HCT116 (cell line): ENCODE results near the gene ACSS2.

Experiments
- EZH2 ChIP-seq: fragments of 200-600 bp; sonication (generic); IDR thresholded peaks from 2 replicates; pipeline ENCODE4 v1.6.1; 2017; ENCODE audit warnings: antibody characterized with exemption, mixed run types
- EZH2phosphoT487 ChIP-seq: fragments of 200-600 bp; IDR thresholded peaks from 2 replicates; pipeline ENCODE4 v1.6.1; 2018; ENCODE audit warnings: antibody characterized with exemption, borderline replicate concordance
- FOSL1 ChIP-seq: IDR thresholded peaks from 2 replicates; pipeline ENCODE4 v1.6.1; 2012; ENCODE audit warnings: low read depth
- JUND ChIP-seq: IDR thresholded peaks from 2 replicates; pipeline ENCODE4 v1.6.1; 2012
- POLR2A ChIP-seq: IDR thresholded peaks from 2 replicates; pipeline ENCODE4 v1.7.0; 2011; ENCODE audit warnings: borderline replicate concordance; ENCODE audit not compliant: insufficient read depth, insufficient read length; ENCODE audit errors: extremely low read depth
- POLR2AphosphoS5 ChIP-seq: IDR thresholded peaks from 2 replicates; pipeline ENCODE4 v1.6.1; 2011; ENCODE audit warnings: mild to moderate bottlenecking, low read depth, low read length, moderate library complexity
- SIN3A ChIP-seq: IDR thresholded peaks from 2 replicates; pipeline ENCODE4 v1.6.1; 2012; ENCODE audit warnings: low read depth
- SP1 ChIP-seq: IDR thresholded peaks from 2 replicates; pipeline ENCODE4 v1.6.1; 2012; ENCODE audit warnings: low read depth
- TCF7L2 ChIP-seq: IDR thresholded peaks from 2 replicates; pipeline ENCODE4 v1.7.0; 2011; ENCODE audit warnings: borderline replicate concordance, inconsistent platforms; ENCODE audit not compliant: insufficient read depth, insufficient read length; ENCODE audit errors: extremely low read depth
- ZFX ChIP-seq: fragments of 450-650 bp; IDR thresholded peaks from 2 replicates; pipeline ENCODE4 v1.6.1; 2017
- TF ChIP-seq, protein P1 (sequence below), 3 experiments: fragments of 200-600 bp in 1 of 3; sonication (generic) in 1 of 3; IDR thresholded peaks in 2 of 3; conservative IDR thresholded peaks in 1 of 3; 2 replicates each; pipeline ENCODE4 v1.5.1; 2012 to 2017; ENCODE audit warnings: low read depth in 2 of 3, low read length in 2 of 3, antibody characterized with exemption in 1 of 3, borderline replicate concordance in 1 of 3, control low read depth in 1 of 3, mild to moderate bottlenecking in 1 of 3, mixed read lengths in 1 of 3, mixed run types in 1 of 3, moderate library complexity in 1 of 3; ENCODE audit not compliant: insufficient read depth in 1 of 3

- TF ChIP-seq POLR2AphosphoS5 (no peak), EZH2phosphoT487 (no peak), JUND (no peak), SP1 (no peak), EZH2 (no peak), FOSL1 (no peak), TCF7L2 (no peak), SIN3A (no peak), POLR2A (no peak), ZFX (no peak)
- TF ChIP-seq, protein P1, sequence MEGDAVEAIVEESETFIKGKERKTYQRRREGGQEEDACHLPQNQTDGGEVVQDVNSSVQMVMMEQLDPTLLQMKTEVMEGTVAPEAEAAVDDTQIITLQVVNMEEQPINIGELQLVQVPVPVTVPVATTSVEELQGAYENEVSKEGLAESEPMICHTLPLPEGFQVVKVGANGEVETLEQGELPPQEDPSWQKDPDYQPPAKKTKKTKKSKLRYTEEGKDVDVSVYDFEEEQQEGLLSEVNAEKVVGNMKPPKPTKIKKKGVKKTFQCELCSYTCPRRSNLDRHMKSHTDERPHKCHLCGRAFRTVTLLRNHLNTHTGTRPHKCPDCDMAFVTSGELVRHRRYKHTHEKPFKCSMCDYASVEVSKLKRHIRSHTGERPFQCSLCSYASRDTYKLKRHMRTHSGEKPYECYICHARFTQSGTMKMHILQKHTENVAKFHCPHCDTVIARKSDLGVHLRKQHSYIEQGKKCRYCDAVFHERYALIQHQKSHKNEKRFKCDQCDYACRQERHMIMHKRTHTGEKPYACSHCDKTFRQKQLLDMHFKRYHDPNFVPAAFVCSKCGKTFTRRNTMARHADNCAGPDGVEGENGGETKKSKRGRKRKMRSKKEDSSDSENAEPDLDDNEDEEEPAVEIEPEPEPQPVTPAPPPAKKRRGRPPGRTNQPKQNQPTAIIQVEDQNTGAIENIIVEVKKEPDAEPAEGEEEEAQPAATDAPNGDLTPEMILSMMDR (IDR thresholded peaks at IDR 0.05 in 2 of 3, conservative IDR thresholded peaks at IDR 0.05 in 1 of 3; ENCODE audit: borderline replicate concordance in 1 of 3, insufficient read depth in 1 of 3, low read depth in 2 of 3, low read length in 2 of 3), result no peak
Observed at GRCh38 chr20:34947336-34947735, 70.9 kb downstream of the ACSS2 start.
